ENCODE data around the gene SAMD5. TPM values are rescaled to one million over a fixed set of nuclear protein-coding genes. Genes with fewer than 3 reads are reported as not detected.

The SAMD5 gene
- polyA plus RNA-seq (2011; rRNA removed) (3.3 and 6.0 TPM in 2 replicates), polyA minus RNA-seq (2011; rRNA and poly(A)+ RNA removed) (6.1 and 6.6 TPM in 2 replicates)

DNA sequence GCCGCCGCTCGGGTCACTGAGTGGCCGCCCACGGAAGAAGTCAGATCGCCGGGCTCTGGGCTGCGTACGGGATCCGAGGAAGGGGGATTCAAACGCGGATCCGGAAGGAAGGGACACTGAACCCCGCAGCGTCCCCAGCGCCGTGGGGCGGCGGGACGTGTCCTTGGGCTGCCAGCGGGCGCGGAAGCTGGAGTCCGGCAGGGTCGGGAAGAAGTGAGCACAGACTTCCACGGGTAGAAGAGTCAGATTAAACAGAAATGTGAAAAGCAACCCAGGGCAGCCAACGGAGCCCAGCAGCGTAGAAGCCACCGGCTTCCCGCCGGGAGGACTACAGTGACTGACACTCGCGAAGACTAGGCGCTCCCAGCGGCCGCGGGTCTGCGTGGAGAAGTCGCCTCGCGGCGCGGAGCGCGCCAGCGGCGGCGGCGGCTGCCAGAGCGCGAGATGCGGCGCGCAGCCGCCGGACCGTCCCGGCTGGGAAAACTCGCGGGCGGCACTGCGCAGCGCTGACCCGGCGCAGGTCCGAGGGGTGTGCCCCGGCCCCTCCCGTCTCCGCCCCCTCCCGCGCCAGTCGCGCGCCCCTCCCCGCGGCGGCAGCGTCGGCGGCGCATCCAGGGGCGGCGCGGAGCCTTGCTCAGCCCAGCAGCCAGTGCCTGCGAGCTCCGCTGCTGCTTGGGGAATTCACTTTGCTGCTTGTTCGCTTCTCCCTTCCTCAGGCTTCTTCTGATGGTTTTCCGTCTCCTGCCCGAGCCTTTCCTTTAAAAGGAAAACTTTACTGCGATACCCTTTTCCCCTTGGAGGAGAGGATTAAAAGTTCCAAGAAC, at the start of gene SAMD5:
Gene SAMD5, plus strand, starts transcription at position 649 of the 824 bp plus-strand sequence. CDS start 239 bp downstream, outside the sequence.
- H3K36me3 ChIP-seq (ENCODE audit: control insufficient read depth, insufficient read depth, low read length), result no peaks in the 10 kb centered on the region
- TF ChIP-seq, protein P1, sequence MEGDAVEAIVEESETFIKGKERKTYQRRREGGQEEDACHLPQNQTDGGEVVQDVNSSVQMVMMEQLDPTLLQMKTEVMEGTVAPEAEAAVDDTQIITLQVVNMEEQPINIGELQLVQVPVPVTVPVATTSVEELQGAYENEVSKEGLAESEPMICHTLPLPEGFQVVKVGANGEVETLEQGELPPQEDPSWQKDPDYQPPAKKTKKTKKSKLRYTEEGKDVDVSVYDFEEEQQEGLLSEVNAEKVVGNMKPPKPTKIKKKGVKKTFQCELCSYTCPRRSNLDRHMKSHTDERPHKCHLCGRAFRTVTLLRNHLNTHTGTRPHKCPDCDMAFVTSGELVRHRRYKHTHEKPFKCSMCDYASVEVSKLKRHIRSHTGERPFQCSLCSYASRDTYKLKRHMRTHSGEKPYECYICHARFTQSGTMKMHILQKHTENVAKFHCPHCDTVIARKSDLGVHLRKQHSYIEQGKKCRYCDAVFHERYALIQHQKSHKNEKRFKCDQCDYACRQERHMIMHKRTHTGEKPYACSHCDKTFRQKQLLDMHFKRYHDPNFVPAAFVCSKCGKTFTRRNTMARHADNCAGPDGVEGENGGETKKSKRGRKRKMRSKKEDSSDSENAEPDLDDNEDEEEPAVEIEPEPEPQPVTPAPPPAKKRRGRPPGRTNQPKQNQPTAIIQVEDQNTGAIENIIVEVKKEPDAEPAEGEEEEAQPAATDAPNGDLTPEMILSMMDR (IDR thresholded peaks at IDR 0.05; ENCODE audit: insufficient read depth, low read depth, low read length), result peak; percentile 14; the same call in 1 of the 2 replicates
- peak within 1 kb of the TSS; percentile 67 for H3K4me3 ChIP-seq (ENCODE audit: low read depth, low read length)
- peak; percentile 20 for DNase-seq (ENCODE audit: low read depth)
- CTCF ChIA-PET, result interaction anchor here (0.9 to 3.7 kb wide), 16 partner anchors 10 to 669 kb away, joined by 3 to 43 read pairs (median 4); no protein-coding TSS in a partner anchor
- peaks cover 3% of the 10 kb centered on the region; the same call in 1 of the 2 replicates for H3K27me3 ChIP-seq (ENCODE audit: control insufficient read depth, insufficient read depth, low read length)
- POLR2A ChIA-PET, result no interaction called here

DNA sequence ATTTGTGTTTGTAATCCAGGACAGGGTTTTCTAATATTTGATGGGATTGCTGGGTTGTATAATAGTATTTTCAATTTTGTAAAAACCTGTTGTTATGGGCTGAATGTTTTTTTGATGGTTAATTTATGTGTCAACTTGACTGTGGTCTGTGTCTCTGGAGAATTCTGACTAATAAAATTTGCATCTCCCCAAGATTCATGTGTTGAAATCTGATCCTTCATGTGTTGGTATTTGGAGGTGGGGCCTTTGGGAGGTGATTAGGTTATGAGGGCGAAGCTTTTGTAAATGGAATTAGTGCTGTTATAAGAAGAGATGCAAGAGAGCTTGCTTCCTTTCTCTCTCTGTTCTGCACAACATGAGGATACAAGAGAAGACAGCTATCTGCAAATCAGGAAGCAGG, 48.7 kb upstream of the SAMD5 start:
- TF ChIP-seq, protein P1 (IDR thresholded peaks at IDR 0.05; ENCODE audit: insufficient read depth, low read depth, low read length), result no peak
- ChIA-PET POLR2A (no interaction called here), CTCF (no interaction called here)
- no peaks in the 10 kb centered on the region for H3K36me3 ChIP-seq (ENCODE audit: control insufficient read depth, insufficient read depth, low read length)
- no peak overlapping the region for H3K4me3 ChIP-seq (ENCODE audit: low read depth, low read length)
- no peak for DNase-seq (ENCODE audit: low read depth)
- no peaks in the 10 kb centered on the region for H3K27me3 ChIP-seq (ENCODE audit: control insufficient read depth, insufficient read depth, low read length)

DNA sequence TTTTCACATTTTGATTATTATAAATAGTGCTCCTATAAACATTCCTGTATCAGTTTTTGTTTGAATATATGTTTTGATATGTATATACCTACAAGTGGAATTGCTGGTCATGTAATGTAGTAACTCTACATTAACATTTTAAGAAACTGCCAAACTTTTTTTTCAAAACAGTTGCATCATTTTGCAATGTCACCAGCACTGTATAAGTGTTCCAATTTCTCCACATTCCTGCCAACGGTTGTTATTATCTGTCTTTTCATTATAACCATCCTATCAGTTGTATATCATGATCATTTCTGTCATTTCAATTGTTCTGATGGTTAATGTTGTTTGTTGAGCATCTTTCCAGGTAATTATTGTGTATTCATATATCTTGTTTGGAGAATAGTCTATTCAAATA, 44.8 kb upstream of the SAMD5 start:
- Histone ChIP-seq H3K36me3 (ENCODE audit: control insufficient read depth, insufficient read depth, low read length) (no peaks in the 10 kb centered on the region), H3K4me3 (ENCODE audit: low read depth, low read length) (no peak overlapping the region), H3K27me3 (ENCODE audit: control insufficient read depth, insufficient read depth, low read length) (no peaks in the 10 kb centered on the region)
- POLR2A ChIA-PET, result no interaction called here
- TF ChIP-seq, protein P1 (IDR thresholded peaks at IDR 0.05; ENCODE audit: insufficient read depth, low read depth, low read length), result no peak
- CTCF ChIA-PET, result no interaction called here
- DNase-seq (ENCODE audit: low read depth), result no peak

DNA sequence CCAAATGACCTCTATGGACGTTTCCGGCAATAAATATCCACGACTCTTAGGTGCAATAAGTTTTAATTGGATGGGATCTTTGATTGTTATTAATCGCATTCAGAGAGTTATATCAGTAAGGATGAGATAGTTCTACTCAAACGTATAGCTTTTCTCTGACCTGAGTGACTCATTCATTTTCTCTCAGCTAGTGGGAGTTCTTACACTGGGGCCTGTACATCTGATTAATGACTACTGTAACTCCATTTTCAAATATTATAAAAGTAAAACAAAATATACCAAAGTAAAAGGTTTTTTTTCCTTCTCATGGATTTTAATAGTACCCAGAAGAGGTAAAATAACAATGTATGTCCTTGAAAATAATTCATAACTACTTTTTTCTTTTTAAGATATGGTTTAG, 41.1 kb upstream of the SAMD5 start:
- Histone ChIP-seq H3K4me3 (ENCODE audit: low read depth, low read length) (no peak overlapping the region), H3K36me3 (ENCODE audit: control insufficient read depth, insufficient read depth, low read length) (no peaks in the 10 kb centered on the region), H3K27me3 (ENCODE audit: control insufficient read depth, insufficient read depth, low read length) (no peaks in the 10 kb centered on the region)
- ChIA-PET CTCF (no interaction called here), POLR2A (no interaction called here)
- DNase-seq (ENCODE audit: low read depth), result no peak
- TF ChIP-seq, protein P1 (IDR thresholded peaks at IDR 0.05; ENCODE audit: insufficient read depth, low read depth, low read length), result no peak

DNA sequence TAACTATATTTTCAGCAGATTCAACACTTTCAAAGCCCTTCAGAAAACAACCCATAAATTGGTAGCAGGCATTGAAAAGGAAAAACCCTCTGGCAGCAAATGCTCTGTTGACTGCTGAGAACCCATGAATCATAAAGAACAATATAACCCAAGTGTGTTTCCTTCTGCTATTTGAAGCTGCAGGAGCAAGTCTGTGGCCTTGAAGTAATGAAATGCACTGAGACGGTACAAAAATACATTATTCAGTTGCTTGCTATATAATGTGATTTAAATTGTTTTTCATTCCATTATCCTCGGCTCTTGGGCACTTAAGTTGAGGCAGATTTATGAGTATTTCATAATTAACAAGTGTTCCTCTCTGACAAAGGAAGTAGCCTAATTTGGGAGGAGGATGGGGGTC, 40.6 kb upstream of the SAMD5 start:
- Histone ChIP-seq H3K27me3 (ENCODE audit: control insufficient read depth, insufficient read depth, low read length) (no peaks in the 10 kb centered on the region), H3K36me3 (ENCODE audit: control insufficient read depth, insufficient read depth, low read length) (no peaks in the 10 kb centered on the region), H3K4me3 (ENCODE audit: low read depth, low read length) (no peak overlapping the region)
- POLR2A ChIA-PET, result no interaction called here
- no peak for DNase-seq (ENCODE audit: low read depth)
- TF ChIP-seq, protein P1 (IDR thresholded peaks at IDR 0.05; ENCODE audit: insufficient read depth, low read depth, low read length), result no peak
- CTCF ChIA-PET, result no interaction called here
